HG02885 (cell line): ENCODE measurements around the gene ISM1.

ENCODE experiments used
- ATAC-seq: cut with Tn5 transposase; IDR thresholded peaks from one replicate; pipeline ENCODE4 v1.9.1; 2021; ENCODE audit warnings: mild to moderate bottlenecking; ENCODE audit not compliant: unreplicated experiment, poor library complexity

ISM1 gene

GRCh38 chr20:13338097-13338661 lies 117.1 kb downstream of the ISM1 start:
- no peak for ATAC-seq

GRCh38 chr20:13338999-13339411 lies 117.9 kb downstream of the ISM1 start:
- no peak for ATAC-seq

- ATAC-seq: no peak
Measured at GRCh38 chr20:13340088-13340487, 119.0 kb downstream of the ISM1 start.

- ATAC-seq: no peak
Measured at GRCh38 chr20:13341737-13342393, 120.8 kb downstream of the ISM1 start.

- ATAC-seq: no peak
Measured at GRCh38 chr20:13342469-13343242, 121.6 kb downstream of the ISM1 start.

GRCh38 chr20:13344671-13345070 lies 123.6 kb downstream of the ISM1 start:
- no peak for ATAC-seq

- no peak for ATAC-seq
Measured at GRCh38 chr20:13348311-13349234, 127.5 kb downstream of the ISM1 start.

GRCh38 chr20:13349235-13349604 lies 128.1 kb downstream of the ISM1 start:
- no peak for ATAC-seq
